ENCODE results near the gene RPL22L1.

- TF ChIP-seq, protein P1, sequence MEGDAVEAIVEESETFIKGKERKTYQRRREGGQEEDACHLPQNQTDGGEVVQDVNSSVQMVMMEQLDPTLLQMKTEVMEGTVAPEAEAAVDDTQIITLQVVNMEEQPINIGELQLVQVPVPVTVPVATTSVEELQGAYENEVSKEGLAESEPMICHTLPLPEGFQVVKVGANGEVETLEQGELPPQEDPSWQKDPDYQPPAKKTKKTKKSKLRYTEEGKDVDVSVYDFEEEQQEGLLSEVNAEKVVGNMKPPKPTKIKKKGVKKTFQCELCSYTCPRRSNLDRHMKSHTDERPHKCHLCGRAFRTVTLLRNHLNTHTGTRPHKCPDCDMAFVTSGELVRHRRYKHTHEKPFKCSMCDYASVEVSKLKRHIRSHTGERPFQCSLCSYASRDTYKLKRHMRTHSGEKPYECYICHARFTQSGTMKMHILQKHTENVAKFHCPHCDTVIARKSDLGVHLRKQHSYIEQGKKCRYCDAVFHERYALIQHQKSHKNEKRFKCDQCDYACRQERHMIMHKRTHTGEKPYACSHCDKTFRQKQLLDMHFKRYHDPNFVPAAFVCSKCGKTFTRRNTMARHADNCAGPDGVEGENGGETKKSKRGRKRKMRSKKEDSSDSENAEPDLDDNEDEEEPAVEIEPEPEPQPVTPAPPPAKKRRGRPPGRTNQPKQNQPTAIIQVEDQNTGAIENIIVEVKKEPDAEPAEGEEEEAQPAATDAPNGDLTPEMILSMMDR (IDR thresholded peaks at IDR 0.05; ENCODE audit: insufficient read depth, low read depth, low read length) = no peak
- no peak for TF ChIP-seq EZH2 (IDR thresholded peaks at IDR 0.05; ENCODE audit: insufficient read depth, low read length)
These were observed 28.0 kb upstream of the RPL22L1 start for GRCh38 chr3:170897978-170898377.
